ENCODE results near the gene KYNU. TPM values are rescaled to one million over a fixed set of nuclear protein-coding genes. Genes with fewer than 3 reads are reported as not detected.
"Not testable (repeated sequence)": the region's sequence is repeated elsewhere in the genome, so short reads cannot be mapped to it uniquely, and the experiment has no call there.

Gene KYNU
- polyA plus RNA-seq, 4 donors = 0.67 to 3.8 (median 2.1) TPM

- Histone ChIP-seq H3K27me3 (ENCODE audit: control insufficient read depth in 3 of 3, insufficient read depth in 3 of 3, low read length in 3 of 3) (no peaks in the 10 kb centered on the region), H3K9me3 (ENCODE audit: control insufficient read depth in 2 of 2, insufficient read depth in 1 of 2, low read depth in 1 of 2, low read length in 1 of 2) (peaks cover 0 to 8% of the 10 kb centered on the region in 2 donors), H3K36me3 (ENCODE audit: control insufficient read depth in 3 of 3, insufficient read depth in 2 of 3, low read depth in 1 of 3, low read length in 3 of 3) (no peaks in the 10 kb centered on the region), H3K27ac (ENCODE audit: low read depth in 1 of 3, low read length in 2 of 3) (no peak overlapping the region), H3K4me3 (ENCODE audit: low read depth in 1 of 3, low read length in 3 of 3) (no peak overlapping the region), H3K4me1 (ENCODE audit: control insufficient read depth in 3 of 3, insufficient read depth in 2 of 3, low read depth in 1 of 3, low read length in 2 of 3) (no peaks in the 10 kb centered on the region)
- FAIRE-seq = no peak
- 55 to 85% (median 71%) methylated on average over 1 of the region's 1 CpG for WGBS, 3 donors
- no peak for DNase-seq
These were observed 193.2 kb downstream of the KYNU start for GRCh38 chr2:143070704-143071103.

GRCh38 chr2:143071185-143071876, 193.9 kb downstream of the KYNU start:
- H3K27ac ChIP-seq (ENCODE audit: low read depth in 1 of 3, low read length in 2 of 3) = no peak overlapping the region
- no peak overlapping the region for H3K4me3 ChIP-seq (ENCODE audit: low read depth in 1 of 3, low read length in 3 of 3)
- DNase-seq (no peak), FAIRE-seq (no peak)
- H3K27me3 ChIP-seq (ENCODE audit: control insufficient read depth in 3 of 3, insufficient read depth in 3 of 3, low read length in 3 of 3) = no peaks in the 10 kb centered on the region
- peaks cover 0 to 14% of the 10 kb centered on the region in 2 donors for H3K9me3 ChIP-seq (ENCODE audit: control insufficient read depth in 2 of 2, insufficient read depth in 1 of 2, low read depth in 1 of 2, low read length in 1 of 2)
- 64 to 84% (median 80%) methylated on average over 4 of the region's 4 CpGs for WGBS, 3 donors
- H3K4me1 ChIP-seq (ENCODE audit: control insufficient read depth in 3 of 3, insufficient read depth in 2 of 3, low read depth in 1 of 3, low read length in 2 of 3) = no peaks in the 10 kb centered on the region
- no peaks in the 10 kb centered on the region for H3K36me3 ChIP-seq (ENCODE audit: control insufficient read depth in 3 of 3, insufficient read depth in 2 of 3, low read depth in 1 of 3, low read length in 3 of 3)

GRCh38 chr2:143074913-143075312, 197.4 kb downstream of the KYNU start:
- not testable (repeated sequence) for H3K27ac ChIP-seq (ENCODE audit: low read depth in 1 of 3, low read length in 2 of 3); DNase-seq; H3K36me3 ChIP-seq (ENCODE audit: control insufficient read depth in 3 of 3, insufficient read depth in 2 of 3, low read depth in 1 of 3, low read length in 3 of 3); H3K4me1 ChIP-seq (ENCODE audit: control insufficient read depth in 3 of 3, insufficient read depth in 2 of 3, low read depth in 1 of 3, low read length in 2 of 3); H3K4me3 ChIP-seq (ENCODE audit: low read depth in 1 of 3, low read length in 3 of 3); H3K27me3 ChIP-seq (ENCODE audit: control insufficient read depth in 3 of 3, insufficient read depth in 3 of 3, low read length in 3 of 3); FAIRE-seq
- peaks cover 0 to 14% of the 10 kb centered on the region in 2 donors for H3K9me3 ChIP-seq (ENCODE audit: control insufficient read depth in 2 of 2, insufficient read depth in 1 of 2, low read depth in 1 of 2, low read length in 1 of 2)
- 88 to 95% (median 88%) methylated on average over 2 of the region's 2 CpGs for WGBS, 3 donors

- peaks cover 0 to 14% of the 10 kb centered on the region in 2 donors for H3K9me3 ChIP-seq (ENCODE audit: control insufficient read depth in 2 of 2, insufficient read depth in 1 of 2, low read depth in 1 of 2, low read length in 1 of 2)
- no peaks in the 10 kb centered on the region for H3K4me1 ChIP-seq (ENCODE audit: control insufficient read depth in 3 of 3, insufficient read depth in 2 of 3, low read depth in 1 of 3, low read length in 2 of 3)
- H3K27ac ChIP-seq (ENCODE audit: low read depth in 1 of 3, low read length in 2 of 3) = no peak overlapping the region
- FAIRE-seq (no peak), DNase-seq (no peak)
- no peaks in the 10 kb centered on the region for H3K27me3 ChIP-seq (ENCODE audit: control insufficient read depth in 3 of 3, insufficient read depth in 3 of 3, low read length in 3 of 3)
- H3K36me3 ChIP-seq (ENCODE audit: control insufficient read depth in 3 of 3, insufficient read depth in 2 of 3, low read depth in 1 of 3, low read length in 3 of 3) = no peaks in the 10 kb centered on the region
- no peak overlapping the region for H3K4me3 ChIP-seq (ENCODE audit: low read depth in 1 of 3, low read length in 3 of 3)
- WGBS, 3 donors = 80 to 94% (median 90%) methylated on average over 1 of the region's 1 CpG
These were observed 198.2 kb downstream of the KYNU start for GRCh38 chr2:143075711-143076110.

GRCh38 chr2:143078104-143078503, 200.6 kb downstream of the KYNU start:
- no peak for DNase-seq
- H3K36me3 ChIP-seq (ENCODE audit: control insufficient read depth in 3 of 3, insufficient read depth in 2 of 3, low read depth in 1 of 3, low read length in 3 of 3) = no peaks in the 10 kb centered on the region
- peak; percentile 59 for FAIRE-seq
- H3K4me1 ChIP-seq (ENCODE audit: control insufficient read depth in 3 of 3, insufficient read depth in 2 of 3, low read depth in 1 of 3, low read length in 2 of 3) = no peaks in the 10 kb centered on the region
- no peak overlapping the region for H3K27ac ChIP-seq (ENCODE audit: low read depth in 1 of 3, low read length in 2 of 3)
- no peak overlapping the region for H3K4me3 ChIP-seq (ENCODE audit: low read depth in 1 of 3, low read length in 3 of 3)
- H3K9me3 ChIP-seq (ENCODE audit: control insufficient read depth in 2 of 2, insufficient read depth in 1 of 2, low read depth in 1 of 2, low read length in 1 of 2) = peaks cover 0 to 17% of the 10 kb centered on the region in 2 donors
- no peaks in the 10 kb centered on the region for H3K27me3 ChIP-seq (ENCODE audit: control insufficient read depth in 3 of 3, insufficient read depth in 3 of 3, low read length in 3 of 3)

- H3K27me3 ChIP-seq (ENCODE audit: control insufficient read depth in 3 of 3, insufficient read depth in 3 of 3, low read length in 3 of 3) = no peaks in the 10 kb centered on the region
- FAIRE-seq (no peak), DNase-seq (no peak)
- H3K4me3 ChIP-seq (ENCODE audit: low read depth in 1 of 3, low read length in 3 of 3) = no peak overlapping the region
- no peaks in the 10 kb centered on the region for H3K36me3 ChIP-seq (ENCODE audit: control insufficient read depth in 3 of 3, insufficient read depth in 2 of 3, low read depth in 1 of 3, low read length in 3 of 3)
- WGBS, 3 donors = 77 to 88% (median 82%) methylated on average over 1 of the region's 1 CpG
- no peaks in the 10 kb centered on the region for H3K4me1 ChIP-seq (ENCODE audit: control insufficient read depth in 3 of 3, insufficient read depth in 2 of 3, low read depth in 1 of 3, low read length in 2 of 3)
- H3K27ac ChIP-seq (ENCODE audit: low read depth in 1 of 3, low read length in 2 of 3) = no peak overlapping the region
- H3K9me3 ChIP-seq (ENCODE audit: control insufficient read depth in 2 of 2, insufficient read depth in 1 of 2, low read depth in 1 of 2, low read length in 1 of 2) = peaks cover 0 to 2% of the 10 kb centered on the region in 2 donors
These were observed 204.2 kb downstream of the KYNU start for GRCh38 chr2:143081616-143082015.

- Histone ChIP-seq H3K4me3 (ENCODE audit: low read depth in 1 of 3, low read length in 3 of 3) (no peak overlapping the region), H3K9me3 (ENCODE audit: control insufficient read depth in 2 of 2, insufficient read depth in 1 of 2, low read depth in 1 of 2, low read length in 1 of 2) (peaks cover 0 to 2% of the 10 kb centered on the region in 2 donors), H3K27ac (ENCODE audit: low read depth in 1 of 3, low read length in 2 of 3) (no peak overlapping the region), H3K4me1 (ENCODE audit: control insufficient read depth in 3 of 3, insufficient read depth in 2 of 3, low read depth in 1 of 3, low read length in 2 of 3) (no peaks in the 10 kb centered on the region), H3K27me3 (ENCODE audit: control insufficient read depth in 3 of 3, insufficient read depth in 3 of 3, low read length in 3 of 3) (no peaks in the 10 kb centered on the region), H3K36me3 (ENCODE audit: control insufficient read depth in 3 of 3, insufficient read depth in 2 of 3, low read depth in 1 of 3, low read length in 3 of 3) (no peaks in the 10 kb centered on the region)
- FAIRE-seq (no peak), DNase-seq (no peak)
- WGBS, 3 donors = 52 to 67% (median 54%) methylated on average over 2 of the region's 2 CpGs
These were observed 206.2 kb downstream of the KYNU start for GRCh38 chr2:143083636-143084035.

- Histone ChIP-seq H3K36me3 (ENCODE audit: control insufficient read depth in 3 of 3, insufficient read depth in 2 of 3, low read depth in 1 of 3, low read length in 3 of 3) (no peaks in the 10 kb centered on the region), H3K9me3 (ENCODE audit: control insufficient read depth in 2 of 2, insufficient read depth in 1 of 2, low read depth in 1 of 2, low read length in 1 of 2) (peaks cover 0 to 2% of the 10 kb centered on the region in 2 donors), H3K4me1 (ENCODE audit: control insufficient read depth in 3 of 3, insufficient read depth in 2 of 3, low read depth in 1 of 3, low read length in 2 of 3) (no peaks in the 10 kb centered on the region), H3K4me3 (ENCODE audit: low read depth in 1 of 3, low read length in 3 of 3) (no peak overlapping the region), H3K27ac (ENCODE audit: low read depth in 1 of 3, low read length in 2 of 3) (no peak overlapping the region), H3K27me3 (ENCODE audit: control insufficient read depth in 3 of 3, insufficient read depth in 3 of 3, low read length in 3 of 3) (no peaks in the 10 kb centered on the region)
- DNase-seq (no peak), FAIRE-seq (no peak)
- WGBS, 3 donors = 79 to 98% (median 94%) methylated on average over 2 of the region's 2 CpGs
These were observed 207.0 kb downstream of the KYNU start for GRCh38 chr2:143084462-143084861.
